Natural killer cell (primary cell): Measurements from ENCODE around the gene PANX2. TPM values are rescaled to one million over a fixed set of nuclear protein-coding genes. Genes with fewer than 3 reads are reported as not detected.
A peak's percentile ranks its signal among the peaks of the same experiment; 100 is the strongest.

Source experiments
- ATAC-seq, 3 donors: fragments of 150-1000 bp in 2 of 3; fragments of 200-7000 bp in 1 of 3; cut with Tn5 transposase; 1 replicate in 1 of 3; 2 replicates in 2 of 3; pipeline ENCODE4 v1.10.0; 2021; ENCODE audit warnings: mild to moderate bottlenecking in 2 of 3, moderate library complexity in 2 of 3
- DNase-seq, 2 donors: peaks; one replicate each; pipeline versions ENCODE4 v3.0.0 to v3.0.0-alpha.2; 2013 to 2021; ENCODE audit warnings: mixed read lengths in 1 of 2
- H3K27ac ChIP-seq: one replicate; pipeline ENCODE4 v1.5.1; 2013; ENCODE audit warnings: mild to moderate bottlenecking, low read length
- H3K27me3 ChIP-seq: one replicate; pipeline ENCODE4 v1.6.1; 2013; ENCODE audit warnings: low read length; ENCODE audit not compliant: control insufficient read depth, insufficient read depth
- H3K36me3 ChIP-seq: one replicate; pipeline ENCODE4 v1.6.1; 2013; ENCODE audit warnings: low read length; ENCODE audit not compliant: control insufficient read depth, insufficient read depth
- H3K4me1 ChIP-seq: one replicate; pipeline ENCODE4 v1.6.1; 2013; ENCODE audit warnings: low read length; ENCODE audit not compliant: control insufficient read depth, insufficient read depth
- H3K4me3 ChIP-seq: one replicate; pipeline ENCODE4 v1.5.1; 2013; ENCODE audit warnings: low read length
- H3K9me3 ChIP-seq: one replicate; pipeline ENCODE4 v1.6.1; 2013; ENCODE audit warnings: low read length; ENCODE audit not compliant: control insufficient read depth, insufficient read depth
- H3K27ac Mint-ChIP-seq, 2 donors: one replicate each; pipeline ENCODE4 v1.8.0; 2022; ENCODE audit warnings: mild to moderate bottlenecking in 2 of 2, mixed read lengths in 2 of 2, moderate library complexity in 1 of 2
- H3K27me3 Mint-ChIP-seq, 2 donors: one replicate each; pipeline ENCODE4 v1.8.0; 2022; ENCODE audit warnings: low read depth in 2 of 2, mixed read lengths in 2 of 2
- H3K36me3 Mint-ChIP-seq: one replicate; pipeline ENCODE4 v1.8.0; 2022; ENCODE audit warnings: mixed read lengths
- H3K4me1 Mint-ChIP-seq, 2 donors: one replicate each; pipeline ENCODE4 v1.8.0; 2022; ENCODE audit warnings: mixed read lengths in 2 of 2
- H3K4me3 Mint-ChIP-seq: one replicate; pipeline ENCODE4 v1.8.0; 2022; ENCODE audit warnings: mild to moderate bottlenecking, moderate library complexity, mixed read lengths
- H3K9me3 Mint-ChIP-seq, 2 donors: one replicate each; pipeline ENCODE4 v1.8.0; 2022; ENCODE audit warnings: mixed read lengths in 2 of 2
- WGBS: methylation state at CpG from one replicate; pipeline ENCODE4 v1.1.7; 2013; ENCODE audit warnings: missing lambda C conversion rate; ENCODE audit not compliant: insufficient coverage; 5-methylcytosine and 5-hydroxymethylcytosine counted together
- intact Hi-C: fragments of 100-400 bp; cut with micrococcal nuclease; formaldehyde crosslinking; loops from one replicate; pipeline ENCODE4 v1.14.2; 2022
- total RNA-seq, 4 donors: library from RNA; stranded (reverse); fragments of 120-200 nt in 1 of 4; gene quantifications; one replicate each; pipeline versions ENCODE4 v1.2.3 to v1.2.4, GENCODE V29; 2013 to 2022
- TF ChIP-seq, protein P1 (sequence below): fragments of 200-600 bp; IDR thresholded peaks from one replicate; pipeline ENCODE4 v1.8.0; 2022; ENCODE audit warnings: antibody characterized with exemption

The PANX2 gene
- total RNA-seq, 3 donors from 2014 or later (not counting 1 experiment from before 2014, with no cell fraction given) = 0.16 to 3.4 (median 0.27) TPM

DNA sequence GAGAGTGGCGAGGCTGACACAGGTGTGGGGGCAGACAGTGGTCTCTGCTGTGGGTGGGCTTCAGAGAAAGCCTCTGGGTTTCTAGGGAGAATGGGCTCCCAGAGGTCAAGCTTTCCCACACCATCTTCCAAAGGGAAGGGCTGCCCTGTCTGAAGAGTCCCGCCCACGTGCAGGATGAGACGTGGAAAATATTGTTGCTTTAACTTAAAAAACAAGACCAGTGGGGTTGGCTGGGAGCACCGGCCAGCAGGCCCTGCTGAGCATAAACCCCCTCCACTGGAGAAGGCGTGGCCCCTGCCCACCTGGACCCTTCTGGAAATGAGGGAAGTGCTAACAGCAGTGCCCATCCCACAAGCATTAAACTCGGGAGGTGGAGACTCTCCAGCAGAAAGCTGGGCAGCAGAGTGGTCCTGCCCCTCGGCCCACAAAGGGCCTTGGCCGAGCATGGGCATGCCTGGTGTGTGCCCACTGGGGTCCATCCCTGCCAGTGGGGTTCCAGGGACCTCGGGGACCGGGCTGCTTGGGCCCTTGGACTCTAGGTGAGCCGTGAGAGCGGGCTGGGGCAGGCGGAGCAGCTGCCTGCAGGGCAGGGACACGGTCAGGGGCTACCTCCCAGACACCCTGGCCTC, 45.6 kb downstream of the PANX2 start:
- Histone ChIP-seq H3K4me3 (no peak overlapping the region), H3K36me3 (peaks cover 61% of the 10 kb centered on the region), H3K27me3 (no peaks in the 10 kb centered on the region), H3K27ac (no peak overlapping the region), H3K4me1 (no peaks in the 10 kb centered on the region), H3K9me3 (no peaks in the 10 kb centered on the region)
- no peak for ATAC-seq
- H3K4me3 Mint-ChIP-seq = no peak overlapping the region
- TF ChIP-seq, protein P1, sequence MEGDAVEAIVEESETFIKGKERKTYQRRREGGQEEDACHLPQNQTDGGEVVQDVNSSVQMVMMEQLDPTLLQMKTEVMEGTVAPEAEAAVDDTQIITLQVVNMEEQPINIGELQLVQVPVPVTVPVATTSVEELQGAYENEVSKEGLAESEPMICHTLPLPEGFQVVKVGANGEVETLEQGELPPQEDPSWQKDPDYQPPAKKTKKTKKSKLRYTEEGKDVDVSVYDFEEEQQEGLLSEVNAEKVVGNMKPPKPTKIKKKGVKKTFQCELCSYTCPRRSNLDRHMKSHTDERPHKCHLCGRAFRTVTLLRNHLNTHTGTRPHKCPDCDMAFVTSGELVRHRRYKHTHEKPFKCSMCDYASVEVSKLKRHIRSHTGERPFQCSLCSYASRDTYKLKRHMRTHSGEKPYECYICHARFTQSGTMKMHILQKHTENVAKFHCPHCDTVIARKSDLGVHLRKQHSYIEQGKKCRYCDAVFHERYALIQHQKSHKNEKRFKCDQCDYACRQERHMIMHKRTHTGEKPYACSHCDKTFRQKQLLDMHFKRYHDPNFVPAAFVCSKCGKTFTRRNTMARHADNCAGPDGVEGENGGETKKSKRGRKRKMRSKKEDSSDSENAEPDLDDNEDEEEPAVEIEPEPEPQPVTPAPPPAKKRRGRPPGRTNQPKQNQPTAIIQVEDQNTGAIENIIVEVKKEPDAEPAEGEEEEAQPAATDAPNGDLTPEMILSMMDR = no peak
- intact Hi-C loops = no loop called here
- H3K9me3 Mint-ChIP-seq = no peaks in the 10 kb centered on the region
- WGBS = 93% methylated on average over 15 of the region's 15 CpGs
- H3K27me3 Mint-ChIP-seq = no peaks in the 10 kb centered on the region
- DNase-seq = no peak
- peaks cover 5 to 6% of the 10 kb centered on the region in 2 donors for H3K4me1 Mint-ChIP-seq
- H3K36me3 Mint-ChIP-seq = no peaks in the 10 kb centered on the region
- H3K27ac Mint-ChIP-seq = no peak overlapping the region

DNA sequence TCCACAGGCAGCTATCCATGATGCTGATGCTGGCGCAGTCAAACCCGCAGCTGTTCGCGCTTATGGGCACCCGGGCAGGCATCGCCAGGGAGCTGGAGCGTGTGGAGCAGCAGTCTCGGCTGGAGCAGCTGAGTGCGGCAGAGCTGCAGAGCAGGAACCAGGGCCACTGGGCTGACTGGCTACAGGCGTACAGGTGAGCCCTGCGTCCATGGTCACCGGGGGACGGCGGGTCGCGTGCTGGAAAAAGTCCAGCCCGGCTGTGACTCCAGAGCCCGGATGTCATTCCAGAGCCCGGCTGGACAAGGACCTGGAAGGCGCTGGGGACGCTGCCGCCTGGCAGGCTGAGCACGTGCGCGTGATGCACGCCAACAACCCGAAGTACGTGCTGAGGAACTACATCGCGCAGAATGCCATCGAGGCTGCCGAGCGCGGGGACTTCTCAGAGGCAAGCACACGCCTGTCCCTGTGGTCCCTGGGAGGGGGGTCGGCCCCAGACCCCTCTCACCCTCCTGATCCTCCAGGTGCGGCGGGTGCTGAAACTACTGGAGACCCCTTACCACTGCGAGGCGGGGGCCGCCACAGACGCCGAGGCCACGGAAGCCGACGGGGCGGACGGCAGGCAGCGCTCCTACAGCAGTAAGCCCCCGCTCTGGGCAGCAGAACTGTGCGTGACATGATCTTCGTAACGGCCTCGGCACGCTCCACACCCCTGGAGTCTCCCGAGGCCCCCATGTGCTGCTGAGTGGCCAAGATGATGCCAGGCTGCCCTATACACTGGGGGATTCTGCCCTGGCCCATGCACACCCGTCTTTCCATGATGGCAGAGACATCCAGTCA, 46.4 kb downstream of the PANX2 start:
- TF ChIP-seq, protein P1 = no peak
- Mint-ChIP-seq H3K4me1 (peaks cover 5 to 6% of the 10 kb centered on the region in 2 donors), H3K4me3 (no peak overlapping the region), H3K27me3 (no peaks in the 10 kb centered on the region), H3K27ac (no peak overlapping the region), H3K9me3 (no peaks in the 10 kb centered on the region), H3K36me3 (no peaks in the 10 kb centered on the region)
- Histone ChIP-seq H3K9me3 (no peaks in the 10 kb centered on the region), H3K4me1 (no peaks in the 10 kb centered on the region), H3K4me3 (no peak overlapping the region), H3K27me3 (no peaks in the 10 kb centered on the region), H3K36me3 (peaks cover 65% of the 10 kb centered on the region), H3K27ac (no peak overlapping the region)
- ATAC-seq = no peak
- no peak for DNase-seq
- 97% methylated on average over 57 of the region's 57 CpGs for WGBS
- intact Hi-C loops = no loop called here

DNA sequence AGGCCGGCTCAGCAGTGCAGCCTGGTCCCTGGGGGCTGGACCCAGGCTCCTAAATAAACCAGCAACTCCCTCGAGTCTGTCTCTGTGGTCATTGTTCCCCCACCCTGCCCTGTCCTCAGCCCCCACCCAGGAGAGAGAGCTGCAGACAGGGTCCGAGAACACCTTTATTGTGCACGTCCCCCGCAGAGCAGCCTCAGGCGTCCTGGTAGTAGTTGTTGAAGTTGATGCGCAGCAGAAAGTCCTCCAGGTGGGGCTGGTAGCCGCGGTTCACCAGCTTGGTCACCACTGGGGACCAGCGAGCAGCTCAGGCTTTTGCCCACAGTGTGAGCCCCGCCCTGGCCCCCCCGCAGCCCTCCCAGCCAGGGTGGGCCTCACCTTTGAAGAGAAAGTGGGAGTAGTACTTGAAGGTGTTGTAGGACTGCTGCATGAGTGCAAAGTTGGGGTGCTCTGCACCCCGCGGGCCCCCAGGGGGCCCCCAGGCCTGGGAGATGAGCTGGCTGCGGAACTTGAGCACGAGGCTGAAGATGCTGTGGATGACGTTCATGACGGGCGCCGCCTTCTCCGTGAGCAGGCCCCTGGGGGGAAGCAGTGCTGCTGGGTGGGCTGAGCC, 47.1 kb downstream of the PANX2 start:
- DNase-seq (no peak), ATAC-seq (peak in 1 of 3 donors; percentile 7)
- Histone ChIP-seq H3K27ac (no peak overlapping the region), H3K9me3 (no peaks in the 10 kb centered on the region), H3K4me1 (no peaks in the 10 kb centered on the region), H3K36me3 (peaks cover 67% of the 10 kb centered on the region), H3K4me3 (no peak overlapping the region), H3K27me3 (no peaks in the 10 kb centered on the region)
- H3K27me3 Mint-ChIP-seq = no peaks in the 10 kb centered on the region
- TF ChIP-seq, protein P1 = no peak
- H3K27ac Mint-ChIP-seq = no peak overlapping the region
- no peaks in the 10 kb centered on the region for H3K36me3 Mint-ChIP-seq
- H3K4me1 Mint-ChIP-seq = peaks cover 5 to 6% of the 10 kb centered on the region in 2 donors
- no peak overlapping the region for H3K4me3 Mint-ChIP-seq
- no peaks in the 10 kb centered on the region for H3K9me3 Mint-ChIP-seq
- intact Hi-C loops = no loop called here
- 85% methylated on average over 21 of the region's 21 CpGs for WGBS
